ENCODE measurements around the gene SMAD1. TPM values are rescaled to one million over a fixed set of nuclear protein-coding genes. Genes with fewer than 3 reads are reported as not detected.

Gene SMAD1
- polyA plus RNA-seq, 1 donor (not counting 4 experiments of a cell fraction or from before 2014, with no cell fraction given): 33.5 TPM

- dilution Hi-C loops (cut with MboI; ENCODE audit: extremely low pct_ligation_motif_present, low sequenced_read_pairs): no loop called here
- no peak for TF ChIP-seq EZH2 (IDR thresholded peaks at IDR 0.05; ENCODE audit: low read length)
- TF ChIP-seq, protein P1, sequence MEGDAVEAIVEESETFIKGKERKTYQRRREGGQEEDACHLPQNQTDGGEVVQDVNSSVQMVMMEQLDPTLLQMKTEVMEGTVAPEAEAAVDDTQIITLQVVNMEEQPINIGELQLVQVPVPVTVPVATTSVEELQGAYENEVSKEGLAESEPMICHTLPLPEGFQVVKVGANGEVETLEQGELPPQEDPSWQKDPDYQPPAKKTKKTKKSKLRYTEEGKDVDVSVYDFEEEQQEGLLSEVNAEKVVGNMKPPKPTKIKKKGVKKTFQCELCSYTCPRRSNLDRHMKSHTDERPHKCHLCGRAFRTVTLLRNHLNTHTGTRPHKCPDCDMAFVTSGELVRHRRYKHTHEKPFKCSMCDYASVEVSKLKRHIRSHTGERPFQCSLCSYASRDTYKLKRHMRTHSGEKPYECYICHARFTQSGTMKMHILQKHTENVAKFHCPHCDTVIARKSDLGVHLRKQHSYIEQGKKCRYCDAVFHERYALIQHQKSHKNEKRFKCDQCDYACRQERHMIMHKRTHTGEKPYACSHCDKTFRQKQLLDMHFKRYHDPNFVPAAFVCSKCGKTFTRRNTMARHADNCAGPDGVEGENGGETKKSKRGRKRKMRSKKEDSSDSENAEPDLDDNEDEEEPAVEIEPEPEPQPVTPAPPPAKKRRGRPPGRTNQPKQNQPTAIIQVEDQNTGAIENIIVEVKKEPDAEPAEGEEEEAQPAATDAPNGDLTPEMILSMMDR (optimal IDR thresholded peaks at IDR 0.05 in 1 of 3, IDR thresholded peaks at IDR 0.05 in 1 of 3, conservative IDR thresholded peaks at IDR 0.05 in 1 of 3; ENCODE audit: extremely low read depth in 1 of 3, insufficient read depth in 2 of 3, low read length in 3 of 3): no peak
- Histone ChIP-seq H3K27ac (ENCODE audit: control insufficient read depth, insufficient read depth, low read length) (no peak overlapping the region), H4K20me1 (ENCODE audit: control insufficient read depth, extremely low read depth, insufficient read depth, low read length) (peaks cover 3% of the 10 kb centered on the region), H3K4me2 (ENCODE audit: control insufficient read depth, extremely low read depth, insufficient read depth, low read depth, low read length) (no peak overlapping the region), H3K9me1 (ENCODE audit: control insufficient read depth, extremely low read depth, insufficient read depth, low read length) (no peaks in the 10 kb centered on the region), H3K27me3 (ENCODE audit: control insufficient read depth, extremely low read depth, insufficient read depth, low read length) (no peaks in the 10 kb centered on the region), H3K79me2 (ENCODE audit: control insufficient read depth, insufficient read depth, low read length) (peaks cover 67% of the 10 kb centered on the region), H3K4me3 (ENCODE audit: control insufficient read depth in 2 of 3, extremely low read depth in 1 of 3, insufficient read depth in 2 of 3, low read depth in 1 of 3, low read length in 3 of 3) (no peak overlapping the region), H2AFZ (ENCODE audit: control insufficient read depth, low read length) (no peak overlapping the region), H3K4me1 (ENCODE audit: control insufficient read depth, extremely low read depth, insufficient read depth, low read length) (peaks cover 17% of the 10 kb centered on the region), H3K9me3 (ENCODE audit: control insufficient read depth, low read depth, low read length) (no peaks in the 10 kb centered on the region), H3K36me3 (ENCODE audit: control insufficient read depth in 2 of 2, extremely low read depth in 1 of 2, insufficient read depth in 2 of 2, low read length in 2 of 2) (no peaks in the 10 kb centered on the region), H3K9ac (ENCODE audit: control insufficient read depth, extremely low read depth, insufficient read depth, low read length) (no peak overlapping the region)
- no peak for FAIRE-seq
- DNase-seq (ENCODE audit: low read depth, low spot score): no peak
Observed at GRCh38 chr4:145490796-145491195, 9.1 kb downstream of the SMAD1 start.

- Histone ChIP-seq H3K9ac (ENCODE audit: control insufficient read depth, extremely low read depth, insufficient read depth, low read length) (no peak overlapping the region), H2AFZ (ENCODE audit: control insufficient read depth, low read length) (no peak overlapping the region), H3K4me1 (ENCODE audit: control insufficient read depth, extremely low read depth, insufficient read depth, low read length) (peaks cover 3% of the 10 kb centered on the region), H3K36me3 (ENCODE audit: control insufficient read depth in 2 of 2, extremely low read depth in 1 of 2, insufficient read depth in 2 of 2, low read length in 2 of 2) (no peaks in the 10 kb centered on the region), H3K27me3 (ENCODE audit: control insufficient read depth, extremely low read depth, insufficient read depth, low read length) (no peaks in the 10 kb centered on the region), H3K4me3 (ENCODE audit: control insufficient read depth in 2 of 3, extremely low read depth in 1 of 3, insufficient read depth in 2 of 3, low read depth in 1 of 3, low read length in 3 of 3) (no peak overlapping the region), H3K27ac (ENCODE audit: control insufficient read depth, insufficient read depth, low read length) (no peak overlapping the region), H3K9me3 (ENCODE audit: control insufficient read depth, low read depth, low read length) (no peaks in the 10 kb centered on the region), H3K4me2 (ENCODE audit: control insufficient read depth, extremely low read depth, insufficient read depth, low read depth, low read length) (no peak overlapping the region), H3K79me2 (ENCODE audit: control insufficient read depth, insufficient read depth, low read length) (peaks cover 66% of the 10 kb centered on the region), H4K20me1 (ENCODE audit: control insufficient read depth, extremely low read depth, insufficient read depth, low read length) (peaks cover 3% of the 10 kb centered on the region), H3K9me1 (ENCODE audit: control insufficient read depth, extremely low read depth, insufficient read depth, low read length) (no peaks in the 10 kb centered on the region)
- FAIRE-seq (no peak), DNase-seq (ENCODE audit: low read depth, low spot score) (no peak)
- TF ChIP-seq, protein P1 (optimal IDR thresholded peaks at IDR 0.05 in 1 of 3, IDR thresholded peaks at IDR 0.05 in 1 of 3, conservative IDR thresholded peaks at IDR 0.05 in 1 of 3; ENCODE audit: extremely low read depth in 1 of 3, insufficient read depth in 2 of 3, low read length in 3 of 3): no peak
- TF ChIP-seq EZH2 (IDR thresholded peaks at IDR 0.05; ENCODE audit: low read length): no peak
- dilution Hi-C loops (cut with MboI; ENCODE audit: extremely low pct_ligation_motif_present, low sequenced_read_pairs): no loop called here
Observed at GRCh38 chr4:145492376-145492775, 10.7 kb downstream of the SMAD1 start.

All from keratinocyte (primary cell).